Ascending aorta (tissue), 2 donors: ENCODE results near the gene MUC13. TPM values are rescaled to one million over a fixed set of nuclear protein-coding genes. Genes with fewer than 3 reads are reported as not detected.
A peak's percentile ranks its signal among the peaks of the same experiment; 100 is the strongest.

ENCODE experiments used
- DNase-seq, 2 donors: peaks; one replicate each; pipeline ENCODE4 v3.0.0-alpha.2; 2019; ENCODE audit warnings: low spot score in 2 of 2
- H3K27ac ChIP-seq, 2 donors: fragments of 200-600 bp; sonication (generic); one replicate each; pipeline ENCODE4 v1.5.1; 2016 to 2017; ENCODE audit warnings: mild to moderate bottlenecking in 1 of 2
- H3K27me3 ChIP-seq: fragments of 200-600 bp; sonication (generic); one replicate; pipeline ENCODE4 v1.5.1; 2017
- H3K36me3 ChIP-seq, 2 donors: fragments of 200-600 bp; sonication (generic); one replicate each; pipeline ENCODE4 v1.5.1; 2016
- H3K4me1 ChIP-seq, 2 donors: fragments of 200-600 bp; sonication (generic); one replicate each; pipeline ENCODE4 v1.5.1; 2016 to 2017; ENCODE audit warnings: mild to moderate bottlenecking in 1 of 2
- H3K4me3 ChIP-seq, 2 donors: fragments of 200-600 bp; sonication (generic); one replicate each; pipeline ENCODE4 v1.5.1; 2016 to 2017; ENCODE audit warnings: mild to moderate bottlenecking in 1 of 2
- H3K9me3 ChIP-seq, 2 donors: fragments of 200-600 bp; sonication (generic); one replicate each; pipeline ENCODE4 v1.5.1; 2016
- intact Hi-C: fragments of 100-400 bp; cut with DNase I; formaldehyde crosslinking; loops from one replicate; pipeline ENCODE4 v1.15.1; 2023
- total RNA-seq: library from RNA; depleted of rRNA; stranded (reverse); fragments of >200 nt; gene quantifications from one replicate; pipeline ENCODE4 v1.1.0, GENCODE V29; 2016
- TF ChIP-seq, protein P1 (sequence below), 3 experiments: fragments of 200-600 bp in 2 of 3; fragments of 450-650 bp in 1 of 3; sonication (generic) in 2 of 3; IDR thresholded peaks; one replicate each; pipeline ENCODE4 v1.5.1; 2016 to 2019; ENCODE audit warnings: antibody characterized with exemption in 3 of 3, mild to moderate bottlenecking in 1 of 3, moderate library complexity in 1 of 3

Gene MUC13
- total RNA-seq, 1 donor from 2014 or later = not detected

DNA sequence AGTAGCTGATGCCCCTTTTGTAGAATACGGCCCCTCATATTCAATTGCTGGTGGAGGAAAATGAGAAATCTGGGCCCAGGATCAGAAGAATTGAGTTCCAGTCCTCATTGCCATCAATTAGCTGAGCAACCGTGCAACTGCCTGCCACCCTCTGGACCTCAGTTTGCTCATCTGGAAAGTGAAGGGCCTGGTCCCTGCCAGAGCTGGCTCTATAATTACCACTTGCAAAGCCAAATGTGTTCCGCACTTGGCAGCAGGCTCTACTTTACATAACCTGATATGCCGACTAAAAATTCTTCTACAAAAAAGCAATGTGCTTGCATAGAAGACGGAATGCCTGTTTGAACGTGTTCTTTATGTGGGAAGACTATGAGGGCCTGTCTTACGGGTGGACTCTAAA is 38.8 kb downstream of the MUC13 start:
- Histone ChIP-seq H3K4me1 (peaks cover 0 to 14% of the 10 kb centered on the region in 2 donors), H3K27ac (peak overlapping the region; percentile 72 to 76), H3K9me3 (no peaks in the 10 kb centered on the region), H3K36me3 (no peaks in the 10 kb centered on the region), H3K27me3 (no peaks in the 10 kb centered on the region), H3K4me3 (no peak overlapping the region)
- TF ChIP-seq, protein P1, sequence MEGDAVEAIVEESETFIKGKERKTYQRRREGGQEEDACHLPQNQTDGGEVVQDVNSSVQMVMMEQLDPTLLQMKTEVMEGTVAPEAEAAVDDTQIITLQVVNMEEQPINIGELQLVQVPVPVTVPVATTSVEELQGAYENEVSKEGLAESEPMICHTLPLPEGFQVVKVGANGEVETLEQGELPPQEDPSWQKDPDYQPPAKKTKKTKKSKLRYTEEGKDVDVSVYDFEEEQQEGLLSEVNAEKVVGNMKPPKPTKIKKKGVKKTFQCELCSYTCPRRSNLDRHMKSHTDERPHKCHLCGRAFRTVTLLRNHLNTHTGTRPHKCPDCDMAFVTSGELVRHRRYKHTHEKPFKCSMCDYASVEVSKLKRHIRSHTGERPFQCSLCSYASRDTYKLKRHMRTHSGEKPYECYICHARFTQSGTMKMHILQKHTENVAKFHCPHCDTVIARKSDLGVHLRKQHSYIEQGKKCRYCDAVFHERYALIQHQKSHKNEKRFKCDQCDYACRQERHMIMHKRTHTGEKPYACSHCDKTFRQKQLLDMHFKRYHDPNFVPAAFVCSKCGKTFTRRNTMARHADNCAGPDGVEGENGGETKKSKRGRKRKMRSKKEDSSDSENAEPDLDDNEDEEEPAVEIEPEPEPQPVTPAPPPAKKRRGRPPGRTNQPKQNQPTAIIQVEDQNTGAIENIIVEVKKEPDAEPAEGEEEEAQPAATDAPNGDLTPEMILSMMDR (IDR thresholded peaks at IDR 0.05) = no peak
- intact Hi-C loops = no loop called here
- peak in 1 of 2 donors; percentile 70 for DNase-seq

GRCh38 chr3:124893526-124893925 is 41.0 kb downstream of the MUC13 start:
- peak in 1 of 2 donors; percentile 84 for DNase-seq
- H3K4me3 ChIP-seq = no peak overlapping the region
- H3K27me3 ChIP-seq = no peaks in the 10 kb centered on the region
- peaks cover 0 to 11% of the 10 kb centered on the region in 2 donors for H3K4me1 ChIP-seq
- TF ChIP-seq, protein P1 (IDR thresholded peaks at IDR 0.05) = no peak
- no peaks in the 10 kb centered on the region for H3K36me3 ChIP-seq
- intact Hi-C loops = no loop called here
- H3K9me3 ChIP-seq = no peaks in the 10 kb centered on the region
- H3K27ac ChIP-seq = peak overlapping the region; percentile 67 to 74

GRCh38 chr3:124890573-124891190 is 43.9 kb downstream of the MUC13 start:
- H3K27ac ChIP-seq = peak overlapping the region; percentile 19 to 74
- intact Hi-C loops = no loop called here
- H3K27me3 ChIP-seq = no peaks in the 10 kb centered on the region
- H3K4me3 ChIP-seq = no peak overlapping the region
- TF ChIP-seq, protein P1 (IDR thresholded peaks at IDR 0.05) = no peak
- H3K4me1 ChIP-seq = peaks cover 3 to 11% of the 10 kb centered on the region in 2 donors
- no peak for DNase-seq
- no peaks in the 10 kb centered on the region for H3K9me3 ChIP-seq
- H3K36me3 ChIP-seq = no peaks in the 10 kb centered on the region

DNA sequence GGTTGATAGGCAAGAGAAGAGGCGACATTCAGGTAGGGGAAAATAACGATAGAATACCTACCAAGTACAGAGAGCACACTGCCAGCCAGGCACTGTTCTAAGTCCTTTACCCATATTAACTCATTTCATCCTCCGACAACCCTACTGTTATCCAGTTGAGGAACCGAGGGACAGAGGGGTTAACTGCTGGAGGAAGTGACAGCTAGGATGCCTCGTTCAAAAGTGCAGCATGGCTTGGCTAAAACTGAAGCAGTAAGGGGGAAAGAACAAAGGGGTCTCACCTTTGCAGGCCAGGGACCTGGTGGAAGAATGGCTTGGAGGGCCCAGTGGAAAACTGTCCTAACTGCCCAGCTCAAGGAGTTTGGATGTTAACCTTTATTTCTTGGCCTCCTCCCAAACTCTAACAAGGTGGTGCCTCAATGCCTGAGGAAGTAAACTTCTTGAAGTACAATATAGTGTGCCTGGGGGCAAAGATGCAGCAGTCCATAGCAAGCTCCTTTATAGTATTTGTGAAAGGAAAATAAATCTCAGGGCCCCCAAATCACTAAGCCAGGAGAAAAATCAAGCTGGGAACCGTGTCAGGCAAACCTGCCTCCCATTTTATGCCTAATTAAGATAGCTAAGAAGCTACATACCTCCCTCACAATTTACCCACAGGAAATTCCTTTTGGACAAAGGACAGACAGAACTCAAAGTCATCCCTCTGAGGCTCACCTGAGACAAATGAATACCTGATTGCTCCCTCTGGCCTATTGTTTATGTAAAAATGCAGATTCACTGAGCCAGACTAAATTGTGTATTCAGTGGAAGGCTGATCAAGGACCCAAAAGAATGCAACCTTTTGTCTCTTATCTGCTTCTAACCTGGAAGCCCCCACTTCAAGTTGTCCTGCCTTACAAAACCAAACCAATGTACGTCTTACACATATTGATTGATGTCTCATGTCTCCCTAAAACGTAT is 45.8 kb downstream of the MUC13 start:
- intact Hi-C loops = no loop called here
- no peak for DNase-seq
- H3K9me3 ChIP-seq = no peaks in the 10 kb centered on the region
- TF ChIP-seq, protein P1 (IDR thresholded peaks at IDR 0.05) = no peak
- no peaks in the 10 kb centered on the region for H3K36me3 ChIP-seq
- H3K4me3 ChIP-seq = no peak overlapping the region
- H3K27ac ChIP-seq = peak overlapping the region; percentile 97 to 98
- no peaks in the 10 kb centered on the region for H3K27me3 ChIP-seq
- H3K4me1 ChIP-seq = peaks cover 11 to 17% of the 10 kb centered on the region in 2 donors

DNA sequence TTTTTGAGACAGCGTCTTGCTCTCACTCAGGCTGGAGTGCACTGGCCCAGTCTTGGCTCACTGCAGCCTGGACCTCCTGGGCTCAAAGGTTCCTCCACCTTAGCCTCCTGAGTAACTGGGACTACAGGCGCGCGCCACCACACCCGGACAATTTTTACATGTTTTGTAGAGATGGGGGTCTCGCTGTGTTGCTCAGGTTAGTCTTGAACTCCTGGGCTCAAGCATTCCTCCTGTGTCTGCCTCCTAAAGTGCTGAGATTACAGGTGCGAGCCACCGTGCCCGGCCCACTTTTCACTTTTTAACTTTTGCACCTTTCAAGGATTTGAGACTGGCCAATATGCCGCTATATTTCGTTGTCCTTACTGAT is 46.6 kb downstream of the MUC13 start:
- Histone ChIP-seq H3K36me3 (no peaks in the 10 kb centered on the region), H3K4me3 (peak overlapping the region; percentile 85 to 90), H3K27me3 (no peaks in the 10 kb centered on the region), H3K4me1 (peaks cover 14 to 22% of the 10 kb centered on the region in 2 donors), H3K9me3 (no peaks in the 10 kb centered on the region), H3K27ac (peak overlapping the region; percentile 97 to 98)
- no peak for DNase-seq
- TF ChIP-seq, protein P1 (IDR thresholded peaks at IDR 0.05) = no peak
- intact Hi-C loops = loop anchor here (2.0 kb wide), 3 partner anchors 35 to 101 kb away; no protein-coding TSS in a partner anchor
